WTC11 (cell line): ENCODE results near the gene GPR157. TPM values are rescaled to one million over a fixed set of nuclear protein-coding genes. Genes with fewer than 3 reads are reported as not detected.

Experiments used
- ATAC-seq: fragments of 200-7000 bp; cut with Tn5 transposase; 2 replicates; pipeline ENCODE4 v1.10.0; 2021; ENCODE audit warnings: mild to moderate bottlenecking, moderate library complexity
- CTCF ChIA-PET: fragments of 300-600 bp; sonication (Branson Sonifier 250); formaldehyde crosslinking; loops from one replicate; lab custom pipeline; 2021; ENCODE audit warnings: antibody characterized with exemption; lab: Charles Lee
- POLR2A ChIA-PET: fragments of 350-600 bp; sonication (Branson Sonifier 250); formaldehyde crosslinking; loops from one replicate; lab custom pipeline; 2021; ENCODE audit warnings: antibody characterized with exemption; lab: Charles Lee
- DNase-seq: peaks from one replicate; pipeline ENCODE4 v3.0.0; 2021; ENCODE audit warnings: low spot score
- H3K27ac Mint-ChIP-seq: 2 replicates; pipeline ENCODE4 v1.8.0; 2021; ENCODE audit warnings: mixed read lengths
- H3K27me3 Mint-ChIP-seq: 2 replicates; pipeline ENCODE4 v1.8.0; 2021; ENCODE audit warnings: low read depth, mild to moderate bottlenecking, moderate library complexity, mixed read lengths
- H3K36me3 Mint-ChIP-seq: 2 replicates; pipeline ENCODE4 v1.8.0; 2021; ENCODE audit warnings: mixed read lengths
- H3K4me1 Mint-ChIP-seq: 2 replicates; pipeline ENCODE4 v1.8.0; 2022; ENCODE audit warnings: mixed read lengths
- H3K4me3 Mint-ChIP-seq: 2 replicates; pipeline ENCODE4 v1.8.0; 2021; ENCODE audit warnings: mild to moderate bottlenecking, moderate library complexity, mixed read lengths
- H3K9me3 Mint-ChIP-seq: 2 replicates; pipeline ENCODE4 v1.8.0; 2021; ENCODE audit warnings: mixed read lengths
- CREM ChIP-seq: sonication (generic); formaldehyde crosslinking; IDR thresholded peaks from 2 replicates; pipeline ENCODE4 v1.8.1; 2022; ENCODE audit warnings: mild to moderate bottlenecking, missing genetic modification reagents, moderate library complexity
- FOXJ3 ChIP-seq: sonication (generic); formaldehyde crosslinking; IDR thresholded peaks from 2 replicates; pipeline ENCODE4 v1.9.0; 2021; ENCODE audit warnings: missing genetic modification reagents, mild to moderate bottlenecking, borderline replicate concordance
- FOXP1 ChIP-seq: sonication (generic); formaldehyde crosslinking; IDR thresholded peaks from 2 replicates; pipeline ENCODE4 v1.8.0; 2022; ENCODE audit warnings: missing genetic modification reagents, mild to moderate bottlenecking, moderate library complexity, borderline replicate concordance
- GRHL2 ChIP-seq: fragments of 250-450 bp; sonication (Bioruptor Pico); IDR thresholded peaks from 2 replicates; pipeline ENCODE4 v1.8.0; 2022; ENCODE audit warnings: mild to moderate bottlenecking, moderate library complexity; ENCODE audit not compliant: insufficient replicate concordance, severe bottlenecking
- RELA ChIP-seq: sonication (generic); formaldehyde crosslinking; IDR thresholded peaks from 2 replicates; pipeline ENCODE4 v1.8.1; 2022; ENCODE audit warnings: missing genetic modification reagents, mild to moderate bottlenecking, borderline replicate concordance
- SMAD3 ChIP-seq: sonication (generic); formaldehyde crosslinking; IDR thresholded peaks from 2 replicates; pipeline ENCODE4 v1.8.0; 2022; ENCODE audit warnings: missing genetic modification reagents, mild to moderate bottlenecking, borderline replicate concordance
- SP1 ChIP-seq: sonication (generic); formaldehyde crosslinking; conservative IDR thresholded peaks from 2 replicates; pipeline ENCODE4 v1.8.1; 2022; ENCODE audit warnings: missing genetic modification reagents
- TEAD1 ChIP-seq: sonication (generic); formaldehyde crosslinking; IDR thresholded peaks from 2 replicates; pipeline ENCODE4 v1.8.0; 2022; ENCODE audit warnings: mild to moderate bottlenecking, missing genetic modification reagents
- ZNF138 ChIP-seq: sonication (generic); formaldehyde crosslinking; conservative IDR thresholded peaks from 2 replicates; pipeline ENCODE4 v1.8.1; 2022; ENCODE audit warnings: mild to moderate bottlenecking, moderate library complexity, missing genetic modification reagents
- ZNF263 ChIP-seq: sonication (generic); formaldehyde crosslinking; IDR thresholded peaks from 2 replicates; pipeline ENCODE4 v1.8.1; 2022; ENCODE audit warnings: low read depth, mild to moderate bottlenecking, moderate library complexity, missing genetic modification reagents
- ZNF317 ChIP-seq: sonication (generic); formaldehyde crosslinking; IDR thresholded peaks from 2 replicates; pipeline ENCODE4 v1.8.1; 2023; ENCODE audit warnings: low read depth, mild to moderate bottlenecking, moderate library complexity, missing genetic modification reagents, borderline replicate concordance
- ZNF416 ChIP-seq: fragments of 250-450 bp; sonication (Bioruptor Pico); IDR thresholded peaks from 2 replicates; pipeline ENCODE4 v1.9.0; 2021; ENCODE audit warnings: mild to moderate bottlenecking, inconsistent platforms
- total RNA-seq: library from RNA; stranded (reverse); gene quantifications from 3 replicates; pipeline ENCODE4 v1.2.3, GENCODE V29; 2021
- TF ChIP-seq, protein P1 (sequence below): sonication (generic); formaldehyde crosslinking; IDR thresholded peaks from 2 replicates; pipeline ENCODE4 v1.8.1; 2023; ENCODE audit warnings: mild to moderate bottlenecking, moderate library complexity, missing genetic modification reagents
- TF ChIP-seq, protein P2 (sequence below): fragments of 200-600 bp; IDR thresholded peaks from 2 replicates; pipeline ENCODE4 v1.8.0; 2022; ENCODE audit warnings: antibody characterized with exemption
- TF ChIP-seq, protein P3 (sequence below): sonication (generic); formaldehyde crosslinking; IDR thresholded peaks from 2 replicates; pipeline ENCODE4 v1.8.0; 2022; ENCODE audit warnings: mild to moderate bottlenecking, missing genetic modification reagents
- TF ChIP-seq, protein P4 (sequence below): sonication (generic); formaldehyde crosslinking; conservative IDR thresholded peaks from 2 replicates; pipeline ENCODE4 v1.8.1; 2022; ENCODE audit warnings: mild to moderate bottlenecking, missing genetic modification reagents
- TF ChIP-seq, protein P5 (sequence below): sonication (generic); formaldehyde crosslinking; IDR thresholded peaks from 2 replicates; pipeline ENCODE4 v1.8.1; 2023; ENCODE audit warnings: mild to moderate bottlenecking, missing genetic modification reagents, borderline replicate concordance
- TF ChIP-seq, protein P6 (sequence below): fragments of 250-450 bp; sonication (Bioruptor Pico); conservative IDR thresholded peaks from 2 replicates; pipeline ENCODE4 v1.9.0; 2021; ENCODE audit warnings: mild to moderate bottlenecking

GPR157 gene
- total RNA-seq, 1 experiment from 2014 or later: 6.0 TPM

DNA sequence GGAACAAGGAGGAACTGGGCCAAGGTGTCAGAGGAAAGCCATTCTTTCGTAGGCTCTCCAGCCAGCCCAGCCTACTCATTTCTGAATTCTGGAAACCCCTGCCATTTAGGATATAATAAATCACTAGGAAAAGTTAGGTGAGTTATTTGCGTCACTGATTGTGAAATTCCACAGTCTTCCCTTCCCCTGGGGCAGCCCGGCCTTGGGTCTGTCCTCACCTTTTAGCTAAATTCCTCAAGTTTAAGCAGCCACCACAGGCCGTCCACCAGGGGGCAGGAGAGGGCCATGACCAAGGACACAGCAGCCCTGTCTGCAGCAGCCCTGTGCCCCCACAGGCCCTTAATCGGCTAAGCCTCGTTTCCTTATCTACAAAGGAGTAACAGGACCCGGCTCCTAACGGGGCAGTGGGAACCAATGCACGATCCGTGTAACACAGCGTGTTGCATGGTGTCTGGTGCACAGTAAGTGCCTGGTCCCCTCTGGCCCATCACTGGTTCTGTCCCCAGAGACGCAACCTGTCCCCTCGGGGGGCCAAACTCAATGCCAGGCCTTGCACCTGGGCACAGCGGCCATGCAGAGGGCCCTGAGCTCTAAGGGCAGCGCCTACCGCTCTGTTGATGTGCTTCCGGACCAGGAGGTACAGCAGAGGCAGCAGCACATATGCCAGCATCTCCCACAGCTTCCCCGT lies 18.1 kb downstream of the GPR157 start:
- POLR2A ChIA-PET: no interaction called here
- TF ChIP-seq, protein P1, sequence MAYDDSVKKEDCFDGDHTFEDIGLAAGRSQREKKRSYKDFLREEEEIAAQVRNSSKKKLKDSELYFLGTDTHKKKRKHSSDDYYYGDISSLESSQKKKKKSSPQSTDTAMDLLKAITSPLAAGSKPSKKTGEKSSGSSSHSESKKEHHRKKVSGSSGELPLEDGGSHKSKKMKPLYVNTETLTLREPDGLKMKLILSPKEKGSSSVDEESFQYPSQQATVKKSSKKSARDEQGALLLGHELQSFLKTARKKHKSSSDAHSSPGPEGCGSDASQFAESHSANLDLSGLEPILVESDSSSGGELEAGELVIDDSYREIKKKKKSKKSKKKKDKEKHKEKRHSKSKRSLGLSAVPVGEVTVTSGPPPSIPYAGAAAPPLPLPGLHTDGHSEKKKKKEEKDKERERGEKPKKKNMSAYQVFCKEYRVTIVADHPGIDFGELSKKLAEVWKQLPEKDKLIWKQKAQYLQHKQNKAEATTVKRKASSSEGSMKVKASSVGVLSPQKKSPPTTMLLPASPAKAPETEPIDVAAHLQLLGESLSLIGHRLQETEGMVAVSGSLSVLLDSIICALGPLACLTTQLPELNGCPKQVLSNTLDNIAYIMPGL (CRISPR knock-in tag): peak; percentile 45; the same call in 1 of the 2 replicates
- 0 out of 2 replicates have a peak, but pooled peaks have one; percentile 28 for TF ChIP-seq ZNF138 (CRISPR knock-in tag)
- TF ChIP-seq GRHL2: no peak
- TF ChIP-seq, protein P2, sequence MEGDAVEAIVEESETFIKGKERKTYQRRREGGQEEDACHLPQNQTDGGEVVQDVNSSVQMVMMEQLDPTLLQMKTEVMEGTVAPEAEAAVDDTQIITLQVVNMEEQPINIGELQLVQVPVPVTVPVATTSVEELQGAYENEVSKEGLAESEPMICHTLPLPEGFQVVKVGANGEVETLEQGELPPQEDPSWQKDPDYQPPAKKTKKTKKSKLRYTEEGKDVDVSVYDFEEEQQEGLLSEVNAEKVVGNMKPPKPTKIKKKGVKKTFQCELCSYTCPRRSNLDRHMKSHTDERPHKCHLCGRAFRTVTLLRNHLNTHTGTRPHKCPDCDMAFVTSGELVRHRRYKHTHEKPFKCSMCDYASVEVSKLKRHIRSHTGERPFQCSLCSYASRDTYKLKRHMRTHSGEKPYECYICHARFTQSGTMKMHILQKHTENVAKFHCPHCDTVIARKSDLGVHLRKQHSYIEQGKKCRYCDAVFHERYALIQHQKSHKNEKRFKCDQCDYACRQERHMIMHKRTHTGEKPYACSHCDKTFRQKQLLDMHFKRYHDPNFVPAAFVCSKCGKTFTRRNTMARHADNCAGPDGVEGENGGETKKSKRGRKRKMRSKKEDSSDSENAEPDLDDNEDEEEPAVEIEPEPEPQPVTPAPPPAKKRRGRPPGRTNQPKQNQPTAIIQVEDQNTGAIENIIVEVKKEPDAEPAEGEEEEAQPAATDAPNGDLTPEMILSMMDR: peak; percentile 94
- TF ChIP-seq, all 79 proteins: peak for 3
- no peaks in the 10 kb centered on the region for H3K9me3 Mint-ChIP-seq
- CTCF ChIA-PET: interaction anchor here (0.5 to 2.6 kb wide), 54 partner anchors 9 to 1787 kb away, joined by 3 to 31 read pairs (median 4); partner anchors contain the start of genes GPR157 and H6PD
- H3K27me3 Mint-ChIP-seq: no peaks in the 10 kb centered on the region
- no peak overlapping the region for H3K27ac Mint-ChIP-seq
- H3K4me3 Mint-ChIP-seq: no peak overlapping the region
- DNase-seq (peak; percentile 98), ATAC-seq (peak; percentile 96)
- peaks cover 2% of the 10 kb centered on the region; the same call in 1 of the 2 replicates for H3K36me3 Mint-ChIP-seq
- H3K4me1 Mint-ChIP-seq: no peaks in the 10 kb centered on the region

DNA sequence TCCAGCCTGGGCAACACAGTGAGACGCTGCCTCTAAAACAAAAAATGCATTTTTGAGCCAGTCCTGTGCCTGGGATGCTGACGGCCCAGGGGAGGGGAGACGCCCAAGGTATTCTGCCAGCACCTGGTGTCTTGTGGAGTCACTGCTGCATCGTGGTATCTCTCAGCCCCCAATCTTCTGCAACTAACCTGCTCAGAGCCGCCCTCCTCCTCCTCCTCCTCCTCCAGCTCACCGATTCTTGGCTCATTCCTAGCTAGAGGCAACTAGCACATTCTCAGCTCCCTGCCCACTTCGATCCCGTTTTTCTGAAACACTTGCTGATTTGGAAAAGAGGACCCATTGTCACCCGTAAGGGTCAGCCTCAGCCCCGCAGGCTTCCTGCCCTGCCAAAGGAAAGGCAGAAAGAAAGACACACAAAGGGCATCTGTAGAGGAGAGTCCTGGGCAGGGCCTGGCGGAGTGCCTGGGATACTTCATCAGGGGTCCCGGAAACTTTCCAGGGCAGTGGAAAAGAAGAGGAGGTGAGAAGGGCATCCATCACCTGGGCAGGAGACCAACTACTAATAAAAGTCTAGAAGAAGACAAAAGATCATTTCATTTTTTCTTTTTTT lies 20.7 kb downstream of the GPR157 start:
- ATAC-seq (no peak), DNase-seq (no peak)
- TF ChIP-seq FOXJ3 (CRISPR knock-in tag): no peak
- TF ChIP-seq, protein P3, sequence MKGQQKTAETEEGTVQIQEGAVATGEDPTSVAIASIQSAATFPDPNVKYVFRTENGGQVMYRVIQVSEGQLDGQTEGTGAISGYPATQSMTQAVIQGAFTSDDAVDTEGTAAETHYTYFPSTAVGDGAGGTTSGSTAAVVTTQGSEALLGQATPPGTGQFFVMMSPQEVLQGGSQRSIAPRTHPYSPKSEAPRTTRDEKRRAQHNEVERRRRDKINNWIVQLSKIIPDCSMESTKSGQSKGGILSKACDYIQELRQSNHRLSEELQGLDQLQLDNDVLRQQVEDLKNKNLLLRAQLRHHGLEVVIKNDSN (CRISPR knock-in tag): no peak
- no peak for TF ChIP-seq TEAD1 (CRISPR knock-in tag)
- TF ChIP-seq CREM (CRISPR knock-in tag): no peak
- no peak for TF ChIP-seq SMAD3
- TF ChIP-seq, protein P4, sequence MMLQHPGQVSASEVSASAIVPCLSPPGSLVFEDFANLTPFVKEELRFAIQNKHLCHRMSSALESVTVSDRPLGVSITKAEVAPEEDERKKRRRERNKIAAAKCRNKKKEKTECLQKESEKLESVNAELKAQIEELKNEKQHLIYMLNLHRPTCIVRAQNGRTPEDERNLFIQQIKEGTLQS: no peak
- TF ChIP-seq FOXP1 (CRISPR knock-in tag): no peak
- TF ChIP-seq ZNF138 (CRISPR knock-in tag): no peak
- TF ChIP-seq ZNF317 (CRISPR knock-in tag): no peak
- no peak for TF ChIP-seq RELA (CRISPR knock-in tag)
- ChIA-PET CTCF (interaction anchor here (0.5 to 2.9 kb wide), 3 partner anchors 49 to 103 kb away, joined by 3 to 8 read pairs (median 5); no protein-coding TSS in a partner anchor), POLR2A (no interaction called here)
- H3K4me3 Mint-ChIP-seq: no peak overlapping the region
- no peaks in the 10 kb centered on the region for H3K27me3 Mint-ChIP-seq
- H3K9me3 Mint-ChIP-seq: no peaks in the 10 kb centered on the region
- H3K27ac Mint-ChIP-seq: no peak overlapping the region
- no peaks in the 10 kb centered on the region for H3K4me1 Mint-ChIP-seq
- peaks cover 2% of the 10 kb centered on the region; the same call in 1 of the 2 replicates for H3K36me3 Mint-ChIP-seq

DNA sequence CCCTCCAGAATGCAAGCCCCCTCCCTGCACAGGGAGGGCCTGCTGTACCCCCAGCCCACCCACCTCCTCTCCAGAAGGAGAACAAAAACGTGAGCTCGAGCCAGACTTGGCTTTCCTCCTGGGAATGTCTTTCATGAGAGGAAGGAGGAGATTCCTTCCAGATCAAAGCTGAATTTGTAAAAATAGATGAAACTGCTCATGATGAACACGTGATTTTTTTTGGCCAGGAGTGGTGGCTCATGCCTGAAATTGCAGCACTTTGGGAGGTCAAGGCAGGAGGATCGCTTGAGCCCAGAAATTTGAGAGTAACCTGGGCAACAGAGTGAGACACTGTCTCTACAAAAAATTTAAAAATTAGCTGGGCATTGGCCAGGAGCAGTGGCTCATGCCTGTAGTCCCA lies 21.8 kb downstream of the GPR157 start:
- ChIA-PET POLR2A (no interaction called here), CTCF (interaction anchor here (1.8 to 2.9 kb wide), 2 partner anchors 96 to 102 kb away, joined by 5 to 8 read pairs; no protein-coding TSS in a partner anchor)
- no peak overlapping the region for H3K27ac Mint-ChIP-seq
- peaks cover 2% of the 10 kb centered on the region; the same call in 1 of the 2 replicates for H3K36me3 Mint-ChIP-seq
- no peaks in the 10 kb centered on the region for H3K9me3 Mint-ChIP-seq
- no peak overlapping the region for H3K4me3 Mint-ChIP-seq
- TF ChIP-seq SP1 (CRISPR knock-in tag): no peak
- TF ChIP-seq ZNF263 (CRISPR knock-in tag): no peak
- TF ChIP-seq, protein P5, sequence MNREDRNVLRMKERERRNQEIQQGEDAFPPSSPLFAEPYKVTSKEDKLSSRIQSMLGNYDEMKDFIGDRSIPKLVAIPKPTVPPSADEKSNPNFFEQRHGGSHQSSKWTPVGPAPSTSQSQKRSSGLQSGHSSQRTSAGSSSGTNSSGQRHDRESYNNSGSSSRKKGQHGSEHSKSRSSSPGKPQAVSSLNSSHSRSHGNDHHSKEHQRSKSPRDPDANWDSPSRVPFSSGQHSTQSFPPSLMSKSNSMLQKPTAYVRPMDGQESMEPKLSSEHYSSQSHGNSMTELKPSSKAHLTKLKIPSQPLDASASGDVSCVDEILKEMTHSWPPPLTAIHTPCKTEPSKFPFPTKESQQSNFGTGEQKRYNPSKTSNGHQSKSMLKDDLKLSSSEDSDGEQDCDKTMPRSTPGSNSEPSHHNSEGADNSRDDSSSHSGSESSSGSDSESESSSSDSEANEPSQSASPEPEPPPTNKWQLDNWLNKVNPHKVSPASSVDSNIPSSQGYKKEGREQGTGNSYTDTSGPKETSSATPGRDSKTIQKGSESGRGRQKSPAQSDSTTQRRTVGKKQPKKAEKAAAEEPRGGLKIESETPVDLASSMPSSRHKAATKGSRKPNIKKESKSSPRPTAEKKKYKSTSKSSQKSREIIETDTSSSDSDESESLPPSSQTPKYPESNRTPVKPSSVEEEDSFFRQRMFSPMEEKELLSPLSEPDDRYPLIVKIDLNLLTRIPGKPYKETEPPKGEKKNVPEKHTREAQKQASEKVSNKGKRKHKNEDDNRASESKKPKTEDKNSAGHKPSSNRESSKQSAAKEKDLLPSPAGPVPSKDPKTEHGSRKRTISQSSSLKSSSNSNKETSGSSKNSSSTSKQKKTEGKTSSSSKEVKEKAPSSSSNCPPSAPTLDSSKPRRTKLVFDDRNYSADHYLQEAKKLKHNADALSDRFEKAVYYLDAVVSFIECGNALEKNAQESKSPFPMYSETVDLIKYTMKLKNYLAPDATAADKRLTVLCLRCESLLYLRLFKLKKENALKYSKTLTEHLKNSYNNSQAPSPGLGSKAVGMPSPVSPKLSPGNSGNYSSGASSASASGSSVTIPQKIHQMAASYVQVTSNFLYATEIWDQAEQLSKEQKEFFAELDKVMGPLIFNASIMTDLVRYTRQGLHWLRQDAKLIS (CRISPR knock-in tag): no peak
- no peak for TF ChIP-seq ZNF416 (CRISPR knock-in tag)
- TF ChIP-seq, protein P6, sequence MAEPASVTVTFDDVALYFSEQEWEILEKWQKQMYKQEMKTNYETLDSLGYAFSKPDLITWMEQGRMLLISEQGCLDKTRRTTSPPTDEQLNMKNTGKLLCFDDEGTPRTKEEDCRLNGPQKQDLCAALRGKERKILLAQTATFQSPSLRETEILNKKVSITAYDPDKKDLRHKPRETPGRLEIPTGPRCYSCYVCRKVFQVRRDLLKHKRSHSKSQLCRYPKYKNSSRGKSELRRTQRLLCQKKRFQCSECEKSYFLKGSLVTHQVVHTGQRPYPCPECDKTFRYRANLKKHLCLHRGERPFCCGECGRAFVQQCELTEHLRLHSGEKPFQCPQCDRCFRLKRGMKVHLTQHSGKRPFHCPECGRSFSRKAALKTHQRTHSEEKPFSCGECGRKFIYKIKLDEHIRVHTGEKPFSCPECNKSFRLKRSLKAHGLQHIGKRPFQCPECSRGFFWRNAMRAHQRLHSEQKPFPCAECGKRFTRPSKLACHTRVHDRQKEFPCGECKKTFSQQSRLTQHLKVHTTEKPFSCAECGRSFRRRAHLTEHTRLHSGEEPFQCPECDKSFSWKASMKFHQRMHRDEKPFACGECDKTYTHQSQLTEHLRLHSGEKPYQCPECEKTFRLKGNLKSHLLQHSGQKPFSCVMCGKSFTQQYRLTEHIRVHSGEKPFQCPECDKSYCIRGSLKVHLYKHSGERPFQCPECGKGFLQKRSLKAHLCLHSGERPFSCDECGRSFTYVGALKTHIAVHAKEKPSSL (CRISPR knock-in tag): no peak
- no peaks in the 10 kb centered on the region for H3K27me3 Mint-ChIP-seq
- peaks cover 5% of the 10 kb centered on the region; the same call in 1 of the 2 replicates for H3K4me1 Mint-ChIP-seq
- no peak for DNase-seq
- no peak for ATAC-seq
